IMR-90 (cell line): ENCODE data around the gene JPH3.
A peak's percentile ranks its signal among the peaks of the same experiment; 100 is the strongest.

Source experiments
- CEBPB ChIP-seq: IDR thresholded peaks from 2 replicates; pipeline ENCODE4 v1.6.1; 2012; ENCODE audit warnings: low read depth, low read length, improper control_type of control experiment
- CHD1 ChIP-seq: IDR thresholded peaks from 2 replicates; pipeline ENCODE4 v1.6.1; 2012; ENCODE audit warnings: low read depth, low read length, improper control_type of control experiment
- CTCF ChIP-seq: conservative IDR thresholded peaks from 2 replicates; pipeline ENCODE4 v1.5.1; 2012; ENCODE audit warnings: mild to moderate bottlenecking, low read depth, low read length, improper control_type of control experiment
- MAZ ChIP-seq: IDR thresholded peaks from 2 replicates; pipeline ENCODE4 v1.6.1; 2012; ENCODE audit warnings: low read depth, mild to moderate bottlenecking, low read length, improper control_type of control experiment, moderate library complexity, borderline replicate concordance
- POLR2A ChIP-seq: IDR thresholded peaks from 2 replicates; pipeline ENCODE4 v1.6.1; 2012; ENCODE audit warnings: mild to moderate bottlenecking, low read depth, low read length
- RAD21 ChIP-seq: IDR thresholded peaks from 2 replicates; pipeline ENCODE4 v1.6.1; 2012; ENCODE audit warnings: low read length, improper control_type of control experiment
- RCOR1 ChIP-seq: IDR thresholded peaks from 2 replicates; pipeline ENCODE4 v1.6.1; 2012; ENCODE audit warnings: mild to moderate bottlenecking, low read length, improper control_type of control experiment; ENCODE audit not compliant: insufficient replicate concordance

GRCh38 chr16:87628940-87629339 lies 26.6 kb downstream of the JPH3 start:
- TF ChIP-seq RCOR1: no peak
- TF ChIP-seq CTCF: no peak
- no peak for TF ChIP-seq RAD21
- TF ChIP-seq MAZ: no peak
- no peak for TF ChIP-seq POLR2A
- TF ChIP-seq CEBPB: peak; percentile 52; the same call in 1 of the 2 replicates
- TF ChIP-seq CHD1: no peak
